ENCODE measurements around the gene SCRN1. TPM values are rescaled to one million over a fixed set of nuclear protein-coding genes. Genes with fewer than 3 reads are reported as not detected.

The SCRN1 gene
- total and polyA plus RNA-seq, 2 donors from 2014 or later: 22.2 to 85.6 TPM

- H3K27ac ChIP-seq (ENCODE audit: low read depth in 2 of 2, low read length in 2 of 2): no peak overlapping the region
- H3K9me3 ChIP-seq (ENCODE audit: control insufficient read depth in 2 of 3, insufficient read depth in 1 of 3, low read length in 3 of 3): no peaks in the 10 kb centered on the region
- no peaks in the 10 kb centered on the region for H3K36me3 ChIP-seq (ENCODE audit: control insufficient read depth in 2 of 3, insufficient read depth in 3 of 3, low read length in 3 of 3)
- no peaks in the 10 kb centered on the region for H3K4me1 ChIP-seq (ENCODE audit: control insufficient read depth in 2 of 3, insufficient read depth in 2 of 3, low read depth in 1 of 3, low read length in 3 of 3)
- H3K27me3 ChIP-seq (ENCODE audit: control insufficient read depth, insufficient read depth, low read length): no peaks in the 10 kb centered on the region
- no peak for FAIRE-seq
- H3K4me3 ChIP-seq (ENCODE audit: low read length in 3 of 3): no peak overlapping the region
- no peak overlapping the region for H3K9ac ChIP-seq (ENCODE audit: low read length in 3 of 3)
- TF ChIP-seq CTCF (IDR thresholded peaks at IDR 0.05; ENCODE audit: borderline replicate concordance, extremely low read depth, insufficient read depth): no peak
- DNase-seq: no peak
- intact Hi-C loops (cut with DNase I): no loop called here
These were observed 91.3 kb downstream of the SCRN1 start for GRCh38 chr7:29898301-29898700.

GRCh38 chr7:29896685-29897411 is 92.8 kb downstream of the SCRN1 start:
- TF ChIP-seq CTCF (IDR thresholded peaks at IDR 0.05; ENCODE audit: borderline replicate concordance, extremely low read depth, insufficient read depth): no peak
- no peak overlapping the region for H3K9ac ChIP-seq (ENCODE audit: low read length in 3 of 3)
- H3K4me1 ChIP-seq (ENCODE audit: control insufficient read depth in 2 of 3, insufficient read depth in 2 of 3, low read depth in 1 of 3, low read length in 3 of 3): no peaks in the 10 kb centered on the region
- no peaks in the 10 kb centered on the region for H3K9me3 ChIP-seq (ENCODE audit: control insufficient read depth in 2 of 3, insufficient read depth in 1 of 3, low read length in 3 of 3)
- FAIRE-seq: no peak
- H3K27ac ChIP-seq (ENCODE audit: low read depth in 2 of 2, low read length in 2 of 2): no peak overlapping the region
- no peaks in the 10 kb centered on the region for H3K36me3 ChIP-seq (ENCODE audit: control insufficient read depth in 2 of 3, insufficient read depth in 3 of 3, low read length in 3 of 3)
- H3K4me3 ChIP-seq (ENCODE audit: low read length in 3 of 3): no peak overlapping the region
- intact Hi-C loops (cut with DNase I): no loop called here
- DNase-seq: no peak
- no peaks in the 10 kb centered on the region for H3K27me3 ChIP-seq (ENCODE audit: control insufficient read depth, insufficient read depth, low read length)

GRCh38 chr7:29895559-29895958 is 94.0 kb downstream of the SCRN1 start:
- Histone ChIP-seq H3K4me3 (ENCODE audit: low read length in 3 of 3) (no peak overlapping the region), H3K27ac (ENCODE audit: low read depth in 2 of 2, low read length in 2 of 2) (no peak overlapping the region), H3K27me3 (ENCODE audit: control insufficient read depth, insufficient read depth, low read length) (no peaks in the 10 kb centered on the region), H3K4me1 (ENCODE audit: control insufficient read depth in 2 of 3, insufficient read depth in 2 of 3, low read depth in 1 of 3, low read length in 3 of 3) (no peaks in the 10 kb centered on the region), H3K36me3 (ENCODE audit: control insufficient read depth in 2 of 3, insufficient read depth in 3 of 3, low read length in 3 of 3) (no peaks in the 10 kb centered on the region), H3K9ac (ENCODE audit: low read length in 3 of 3) (no peak overlapping the region), H3K9me3 (ENCODE audit: control insufficient read depth in 2 of 3, insufficient read depth in 1 of 3, low read length in 3 of 3) (no peaks in the 10 kb centered on the region)
- FAIRE-seq (no peak), DNase-seq (no peak)
- intact Hi-C loops (cut with DNase I): no loop called here
- no peak for TF ChIP-seq CTCF (IDR thresholded peaks at IDR 0.05; ENCODE audit: borderline replicate concordance, extremely low read depth, insufficient read depth)

- no peak overlapping the region for H3K4me3 ChIP-seq (ENCODE audit: low read length in 3 of 3)
- DNase-seq: no peak
- H3K9ac ChIP-seq (ENCODE audit: low read length in 3 of 3): no peak overlapping the region
- H3K27ac ChIP-seq (ENCODE audit: low read depth in 2 of 2, low read length in 2 of 2): no peak overlapping the region
- peaks cover 0 to 1% (median 0%) of the 10 kb centered on the region in 3 donors for H3K36me3 ChIP-seq (ENCODE audit: control insufficient read depth in 2 of 3, insufficient read depth in 3 of 3, low read length in 3 of 3)
- H3K4me1 ChIP-seq (ENCODE audit: control insufficient read depth in 2 of 3, insufficient read depth in 2 of 3, low read depth in 1 of 3, low read length in 3 of 3): no peaks in the 10 kb centered on the region
- H3K9me3 ChIP-seq (ENCODE audit: control insufficient read depth in 2 of 3, insufficient read depth in 1 of 3, low read length in 3 of 3): no peaks in the 10 kb centered on the region
- intact Hi-C loops (cut with DNase I): no loop called here
- TF ChIP-seq CTCF (IDR thresholded peaks at IDR 0.05; ENCODE audit: borderline replicate concordance, extremely low read depth, insufficient read depth): no peak
- no peak for FAIRE-seq
- no peaks in the 10 kb centered on the region for H3K27me3 ChIP-seq (ENCODE audit: control insufficient read depth, insufficient read depth, low read length)
These were observed 95.3 kb downstream of the SCRN1 start for GRCh38 chr7:29894256-29894655.

Data from kidney (tissue), 14 donors.